ENCODE results near the gene PRRC2C.

- TF ChIP-seq RAD21 (IDR thresholded peaks at IDR 0.05; ENCODE audit: low read length) (no peak), CTCF (conservative IDR thresholded peaks at IDR 0.05; ENCODE audit: low read depth, low read length) (no peak), SMC3 (IDR thresholded peaks at IDR 0.05; ENCODE audit: low read depth, low read length) (no peak), POLR2A (IDR thresholded peaks at IDR 0.05; ENCODE audit: low read depth, low read length) (no peak), RFX5 (IDR thresholded peaks at IDR 0.05; ENCODE audit: low read depth, low read length) (no peak), CEBPB (IDR thresholded peaks at IDR 0.05; ENCODE audit: low read depth, low read length) (no peak), FOS (IDR thresholded peaks at IDR 0.05; ENCODE audit: low read depth, low read length) (no peak), MXI1 (IDR thresholded peaks at IDR 0.05; ENCODE audit: borderline replicate concordance, low read depth, low read length) (no peak), BHLHE40 (IDR thresholded peaks at IDR 0.05; ENCODE audit: low read depth, low read length) (no peak), USF2 (IDR thresholded peaks at IDR 0.05; ENCODE audit: low read depth, low read length) (no peak), MAFK (IDR thresholded peaks at IDR 0.05; ENCODE audit: low read depth, low read length) (no peak), CHD1 (IDR thresholded peaks at IDR 0.05; ENCODE audit: low read depth, low read length) (no peak), RCOR1 (IDR thresholded peaks at IDR 0.05; ENCODE audit: insufficient replicate concordance, low read length) (no peak)
Observed at GRCh38 chr1:171532520-171532919, 47.2 kb downstream of the PRRC2C start.

Data from IMR-90 (cell line).